Measurements from ENCODE around the gene AADAC.
"Not testable (repeated sequence)": the region's sequence is repeated elsewhere in the genome, so short reads cannot be mapped to it uniquely, and the experiment has no call there.

The AADAC gene

GRCh38 chr3:151798466-151798865 is 15.4 kb upstream of the AADAC start:
- DNase-seq (ENCODE audit: low spot score) = no peak

- no peak for DNase-seq (ENCODE audit: low spot score)
Measured at GRCh38 chr3:151800431-151800830, 13.5 kb upstream of the AADAC start.

GRCh38 chr3:151804267-151804666 is 9.6 kb upstream of the AADAC start:
- DNase-seq (ENCODE audit: low spot score) = no peak

DNA sequence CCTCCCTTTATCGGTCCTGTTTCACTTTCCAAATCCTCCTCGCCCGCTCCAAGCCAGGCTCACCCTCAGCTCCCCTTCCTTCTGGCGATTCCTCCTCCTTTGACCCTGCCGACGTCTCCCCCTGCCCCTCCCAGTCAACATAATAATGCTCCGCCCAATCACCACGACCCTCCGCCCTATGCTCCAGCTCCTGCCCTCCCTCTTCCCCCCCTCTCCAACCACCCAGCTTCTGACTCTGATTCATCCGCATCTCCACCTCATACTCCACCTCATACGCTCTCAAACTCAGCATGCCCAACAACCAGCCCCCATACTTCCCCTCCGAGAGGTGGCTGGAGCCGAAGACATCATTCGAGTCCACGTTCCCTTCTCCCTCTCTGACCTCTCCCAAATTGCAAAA is 7.1 kb upstream of the AADAC start:
- no peak for DNase-seq (ENCODE audit: low spot score)

DNA sequence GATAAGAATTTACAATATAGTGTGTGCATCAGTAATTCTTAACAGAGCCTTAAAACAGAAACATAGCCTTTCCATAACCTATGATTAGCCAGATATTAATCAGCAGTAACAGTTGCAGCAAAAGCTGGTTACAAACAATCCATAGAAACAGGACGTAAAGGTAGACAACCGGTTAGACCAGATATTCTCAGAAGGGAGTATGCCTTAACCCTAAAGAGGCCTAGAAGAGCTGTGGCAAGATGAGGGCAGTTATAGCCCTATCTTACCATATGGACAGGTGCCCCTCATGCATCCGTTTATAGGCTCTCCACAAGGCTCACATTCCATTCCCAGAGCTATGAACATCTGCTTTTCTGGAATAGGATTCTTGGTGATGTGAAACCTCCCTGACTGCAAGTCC is 5.0 kb upstream of the AADAC start:
- DNase-seq (ENCODE audit: low spot score) = not testable (repeated sequence)

DNA sequence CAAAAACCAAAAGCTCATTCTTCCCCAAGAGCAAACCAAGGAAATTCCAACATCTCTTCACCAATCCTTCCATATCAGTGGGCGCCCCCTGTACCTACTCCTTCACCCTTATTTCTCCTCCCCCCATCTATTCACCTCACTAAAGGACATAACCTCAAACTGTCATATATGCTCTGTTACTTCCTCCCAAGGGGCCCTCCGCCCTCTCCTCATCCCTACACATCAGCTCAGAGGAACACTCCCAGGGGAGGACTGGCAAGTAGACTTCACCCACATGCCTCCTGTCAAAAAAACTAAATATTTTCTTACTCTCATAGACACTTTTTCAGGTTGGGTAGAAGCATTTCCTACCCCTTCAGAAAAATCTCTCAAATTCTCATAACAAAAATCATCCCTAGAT is 2.4 kb upstream of the AADAC start:
- DNase-seq (ENCODE audit: low spot score) = no peak

DNA sequence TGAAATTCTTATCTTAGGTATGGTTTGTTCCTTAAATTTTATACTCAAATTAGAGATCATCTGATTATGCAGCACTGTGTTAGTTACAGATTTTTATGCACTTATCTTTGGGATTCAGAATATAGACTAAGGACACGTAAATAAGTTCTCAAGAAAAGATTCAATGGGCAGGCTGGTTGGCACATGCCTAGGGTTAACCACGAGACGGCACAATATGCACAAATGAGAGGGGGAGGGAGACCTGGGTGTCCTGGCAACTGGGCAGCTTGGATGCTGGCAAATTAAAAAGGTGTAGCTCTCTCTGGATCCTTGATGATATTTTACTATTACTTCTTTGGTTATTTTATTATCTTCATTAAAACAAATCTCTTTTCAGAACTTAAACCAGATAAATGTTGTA is 672 bp downstream of the AADAC start:
- no peak for DNase-seq (ENCODE audit: low spot score)

DNA sequence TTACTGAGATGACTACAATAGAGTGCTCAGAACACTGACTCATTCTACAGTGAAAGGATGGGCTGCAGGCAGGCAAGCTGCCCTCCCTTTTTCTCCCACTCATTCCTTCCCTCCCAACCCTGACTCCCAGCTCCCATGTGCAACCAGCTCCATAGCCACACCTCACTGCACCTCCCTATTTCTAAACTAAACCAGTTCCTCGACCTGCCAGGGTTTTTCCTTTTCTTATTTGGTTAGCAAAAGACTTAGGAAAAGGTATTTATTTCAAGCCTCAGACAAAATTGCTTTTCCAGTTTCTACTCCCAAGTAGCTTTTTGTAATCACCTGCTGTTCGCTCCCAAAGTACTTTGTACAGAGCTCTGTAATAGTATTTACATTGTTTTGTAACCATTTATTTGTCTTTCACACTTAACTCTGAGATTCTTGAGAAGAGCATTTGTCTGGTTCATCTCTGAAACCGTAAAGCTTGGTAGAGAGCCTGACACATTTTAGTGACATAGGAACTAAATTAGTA is 2.2 kb downstream of the AADAC start:
- no peak for DNase-seq (ENCODE audit: low spot score)

DNA sequence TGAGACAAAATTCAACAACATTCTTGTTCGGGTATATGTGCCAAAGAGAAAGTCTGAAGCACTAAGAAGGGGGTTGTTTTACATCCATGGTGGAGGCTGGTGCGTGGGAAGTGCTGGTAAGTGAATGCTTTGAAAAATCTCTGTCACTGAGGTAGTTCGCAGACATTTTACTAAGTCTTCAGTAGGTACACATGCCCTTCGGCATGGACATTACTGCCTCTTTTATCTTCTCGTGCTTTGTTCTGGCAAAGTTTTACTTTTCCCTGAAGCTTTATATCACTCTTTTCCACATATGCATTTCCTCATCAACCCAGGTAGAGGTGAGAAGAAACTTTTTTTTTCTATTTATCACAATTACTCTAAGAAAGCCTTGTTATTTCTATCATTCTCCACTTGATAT is 3.6 kb downstream of the AADAC start:
- no peak for DNase-seq (ENCODE audit: low spot score)

DNA sequence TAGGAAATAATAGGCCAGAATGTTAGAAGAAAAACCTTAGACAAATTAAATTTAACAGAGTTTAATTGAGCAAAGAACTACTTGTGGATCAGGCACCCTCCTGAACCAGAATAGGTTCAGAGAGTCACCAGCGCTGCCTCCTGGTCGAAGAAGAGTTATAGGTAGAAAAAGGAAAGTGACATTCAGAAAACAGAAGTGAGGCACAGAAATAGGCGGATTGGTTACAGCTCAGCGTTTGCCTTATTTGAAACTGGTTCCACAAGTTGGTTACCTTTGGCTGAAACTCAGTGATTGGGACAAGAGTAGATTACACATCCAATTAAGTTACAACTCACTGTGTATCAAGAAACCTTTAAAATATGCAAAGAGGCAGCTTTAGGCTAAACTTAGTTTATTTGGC is 4.4 kb downstream of the AADAC start:
- no peak for DNase-seq (ENCODE audit: low spot score)

- no peak for DNase-seq (ENCODE audit: low spot score)
Measured at GRCh38 chr3:151819910-151820309, 6.0 kb downstream of the AADAC start.

GRCh38 chr3:151827816-151828215 is 13.9 kb downstream of the AADAC start:
- DNase-seq (ENCODE audit: low spot score) = no peak

DNA sequence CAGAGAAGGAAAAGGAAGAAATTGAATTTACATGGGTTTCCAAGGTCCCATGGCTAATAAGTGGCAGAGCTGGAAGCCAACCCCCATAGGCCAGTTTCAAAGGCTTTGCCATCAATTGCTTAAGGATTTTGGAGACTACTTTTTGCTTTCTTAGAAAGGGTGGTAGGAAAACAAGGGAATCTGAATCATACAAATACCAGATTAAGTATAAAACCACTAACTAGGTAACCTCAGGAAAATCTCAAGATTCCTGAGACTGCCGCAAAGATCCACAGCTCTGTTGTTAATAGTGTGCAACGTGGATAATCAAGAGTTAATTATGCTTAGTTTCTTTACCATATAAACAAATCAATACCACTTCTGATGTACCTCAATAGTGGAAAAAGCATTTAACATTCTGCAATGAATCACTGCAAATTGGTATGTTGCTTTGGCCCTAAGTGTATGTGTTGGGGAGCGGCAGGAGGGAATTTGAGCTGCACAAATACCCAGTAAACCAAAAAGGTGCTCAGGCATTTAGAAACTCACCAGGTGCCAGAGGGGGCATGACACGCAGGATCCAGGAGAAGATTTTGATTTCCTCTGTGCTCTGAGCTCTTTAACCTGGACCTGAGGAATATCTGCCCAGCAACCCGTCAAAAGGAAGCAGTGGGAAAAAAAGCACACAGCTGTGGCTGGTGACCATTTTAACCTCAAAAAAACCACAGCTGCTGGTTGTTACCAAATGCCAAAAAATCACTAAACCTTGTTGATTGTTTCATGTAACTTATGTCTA is 22.0 kb downstream of the AADAC start:
- no peak for DNase-seq (ENCODE audit: low spot score)

DNA sequence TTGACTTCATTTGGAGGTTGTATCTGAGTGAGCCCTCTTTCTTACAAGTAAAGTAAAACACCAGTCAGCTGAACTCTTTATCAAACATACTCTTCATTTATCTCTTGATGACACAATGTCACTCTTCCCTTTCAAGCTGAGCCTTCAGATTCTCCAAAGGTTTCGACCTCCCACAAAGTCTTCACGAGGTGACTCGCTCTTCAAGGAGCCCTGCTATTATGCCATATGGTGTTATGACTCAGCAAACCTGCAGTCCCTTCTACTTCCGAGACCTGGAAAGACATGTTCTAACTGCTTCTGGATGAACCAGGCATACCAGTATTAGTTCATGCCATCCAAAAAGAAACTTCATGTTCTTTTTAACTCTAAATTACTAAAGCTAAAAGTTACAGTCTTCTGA is 23.1 kb downstream of the AADAC start:
- DNase-seq (ENCODE audit: low spot score) = no peak

- DNase-seq (ENCODE audit: low spot score) = peak; percentile 39
Measured at GRCh38 chr3:151838574-151839312, 24.8 kb downstream of the AADAC start.

- no peak for DNase-seq (ENCODE audit: low spot score)
Measured at GRCh38 chr3:151839313-151839631, 25.4 kb downstream of the AADAC start.

GRCh38 chr3:151841801-151842200 is 27.9 kb downstream of the AADAC start:
- no peak for DNase-seq (ENCODE audit: low spot score)

DNA sequence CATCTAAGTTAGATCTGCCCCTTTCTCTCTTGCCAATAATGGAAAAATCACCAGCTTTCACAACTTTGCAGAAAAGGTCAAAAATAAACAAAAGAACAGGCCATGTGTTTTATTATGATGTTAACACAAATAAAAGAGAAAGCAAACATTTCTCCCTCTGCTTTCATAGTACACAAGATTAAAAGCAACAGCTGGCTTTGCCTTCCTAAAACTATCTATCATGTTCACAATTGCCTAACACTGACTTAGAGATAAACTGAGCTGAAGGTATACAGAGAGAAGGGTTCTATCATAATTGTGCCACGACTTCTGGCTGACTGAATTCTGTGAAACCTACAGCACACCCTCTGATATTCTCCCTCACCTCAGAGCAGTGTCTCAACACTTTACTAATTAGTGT is 29.4 kb downstream of the AADAC start:
- no peak for DNase-seq (ENCODE audit: low spot score)

GRCh38 chr3:151845306-151845905 is 31.5 kb downstream of the AADAC start:
- DNase-seq (ENCODE audit: low spot score) = no peak

GRCh38 chr3:151850065-151850464 is 36.1 kb downstream of the AADAC start:
- not testable (repeated sequence) for DNase-seq (ENCODE audit: low spot score)

- no peak for DNase-seq (ENCODE audit: low spot score)
Measured at GRCh38 chr3:151852074-151852811, 38.3 kb downstream of the AADAC start.

GRCh38 chr3:151856118-151856517 is 42.2 kb downstream of the AADAC start:
- DNase-seq (ENCODE audit: low spot score) = no peak

All from CD4-positive, alpha-beta T cell treated with Interleukin-15 for 4 hours (primary cell).